IPS-20b (cell line): ENCODE measurements around the gene KCNK2.

Source experiments
- H3K27ac ChIP-seq: one replicate; pipeline ENCODE4 v1.5.1; 2013; ENCODE audit warnings: low read length
- H3K27me3 ChIP-seq: 2 replicates; pipeline ENCODE4 v1.6.1; 2013; ENCODE audit warnings: mild to moderate bottlenecking, low read length, inconsistent platforms; ENCODE audit not compliant: insufficient read depth
- H3K36me3 ChIP-seq: 2 replicates; pipeline ENCODE4 v1.6.1; 2013; ENCODE audit warnings: low read depth, mild to moderate bottlenecking, inconsistent platforms, low read length, moderate library complexity; ENCODE audit not compliant: insufficient read depth
- H3K4me1 ChIP-seq: 2 replicates; pipeline ENCODE4 v1.6.1; 2013; ENCODE audit warnings: mild to moderate bottlenecking, control low read depth, inconsistent platforms, low read length, moderate library complexity; ENCODE audit not compliant: insufficient read depth
- H3K4me3 ChIP-seq: 2 replicates; pipeline ENCODE4 v1.5.1; 2013; ENCODE audit warnings: mild to moderate bottlenecking, low read length, inconsistent platforms
- H3K9ac ChIP-seq: 2 replicates; pipeline ENCODE4 v1.6.1; 2013; ENCODE audit warnings: low read depth, mild to moderate bottlenecking, inconsistent platforms, low read length, moderate library complexity
- H3K9me3 ChIP-seq: 2 replicates; pipeline ENCODE4 v1.6.1; 2013; ENCODE audit warnings: mild to moderate bottlenecking, low read depth, low read length, inconsistent platforms; ENCODE audit not compliant: insufficient read depth

The KCNK2 gene

DNA sequence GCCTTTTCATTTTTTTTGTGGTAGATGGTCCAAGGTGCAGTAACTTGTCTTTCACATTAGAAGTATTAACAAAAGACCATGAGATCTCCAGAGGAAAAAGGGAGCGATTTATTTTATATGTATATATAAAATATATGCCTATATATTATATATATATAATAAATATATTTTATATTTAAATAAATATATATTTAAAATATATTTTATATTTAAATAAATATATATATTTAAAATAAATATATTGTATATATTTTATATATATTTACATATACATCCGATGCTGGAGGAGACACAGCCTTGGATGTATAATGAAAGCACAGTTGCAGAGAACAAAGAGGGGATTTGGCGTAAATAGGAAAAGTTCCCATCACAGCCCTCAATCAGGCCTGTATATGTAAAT is 182.1 kb downstream of the KCNK2 start:
- Histone ChIP-seq H3K9me3 (no peaks in the 10 kb centered on the region), H3K4me3 (no peak overlapping the region), H3K9ac (no peak overlapping the region), H3K36me3 (no peaks in the 10 kb centered on the region), H3K4me1 (no peaks in the 10 kb centered on the region), H3K27me3 (no peaks in the 10 kb centered on the region), H3K27ac (no peak overlapping the region)

DNA sequence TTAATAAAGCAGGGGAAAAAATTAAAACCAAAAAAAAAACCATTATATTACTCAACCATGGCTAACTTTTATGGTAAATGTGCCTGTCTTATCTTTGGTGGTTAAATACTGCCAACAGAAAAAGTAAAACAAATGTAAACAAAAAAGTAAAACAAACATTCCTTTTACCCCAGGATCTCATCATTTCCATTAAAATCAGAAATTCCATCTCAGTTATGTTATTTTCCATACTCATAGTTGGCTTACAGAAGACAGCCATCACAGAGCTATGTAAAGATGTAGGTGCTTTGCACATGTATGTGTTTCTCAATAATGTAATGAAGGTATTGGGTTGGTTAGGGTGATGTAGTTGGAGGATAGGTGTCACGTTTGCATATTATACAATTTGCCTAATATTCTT is 185.0 kb downstream of the KCNK2 start:
- Histone ChIP-seq H3K4me3 (no peak overlapping the region), H3K27ac (no peak overlapping the region), H3K4me1 (no peaks in the 10 kb centered on the region), H3K36me3 (no peaks in the 10 kb centered on the region), H3K9ac (no peak overlapping the region), H3K9me3 (no peaks in the 10 kb centered on the region), H3K27me3 (no peaks in the 10 kb centered on the region)

DNA sequence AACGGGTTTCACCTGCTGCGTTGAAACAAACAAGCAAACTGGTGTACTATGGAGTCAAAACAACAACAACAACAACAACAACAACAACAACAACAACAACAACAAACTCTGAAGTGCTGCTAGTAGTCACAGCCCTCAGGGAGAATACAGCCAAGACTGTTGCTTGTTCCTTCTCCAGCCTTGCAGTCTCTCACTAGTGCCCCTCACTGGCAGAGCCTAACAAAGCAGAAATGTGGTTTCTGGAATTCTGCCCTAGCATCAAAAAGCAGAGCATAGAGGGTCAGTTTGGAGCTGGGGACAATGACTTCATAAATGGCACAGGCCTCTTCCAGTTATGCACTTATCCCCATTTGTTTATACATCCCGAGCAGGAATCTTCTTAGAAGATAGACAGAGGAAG is 187.4 kb downstream of the KCNK2 start:
- Histone ChIP-seq H3K27ac (no peak overlapping the region), H3K4me1 (peaks cover 5% of the 10 kb centered on the region; the same call in 1 of the 2 replicates), H3K9me3 (no peaks in the 10 kb centered on the region), H3K27me3 (no peaks in the 10 kb centered on the region), H3K4me3 (no peak overlapping the region), H3K36me3 (no peaks in the 10 kb centered on the region), H3K9ac (no peak overlapping the region)

DNA sequence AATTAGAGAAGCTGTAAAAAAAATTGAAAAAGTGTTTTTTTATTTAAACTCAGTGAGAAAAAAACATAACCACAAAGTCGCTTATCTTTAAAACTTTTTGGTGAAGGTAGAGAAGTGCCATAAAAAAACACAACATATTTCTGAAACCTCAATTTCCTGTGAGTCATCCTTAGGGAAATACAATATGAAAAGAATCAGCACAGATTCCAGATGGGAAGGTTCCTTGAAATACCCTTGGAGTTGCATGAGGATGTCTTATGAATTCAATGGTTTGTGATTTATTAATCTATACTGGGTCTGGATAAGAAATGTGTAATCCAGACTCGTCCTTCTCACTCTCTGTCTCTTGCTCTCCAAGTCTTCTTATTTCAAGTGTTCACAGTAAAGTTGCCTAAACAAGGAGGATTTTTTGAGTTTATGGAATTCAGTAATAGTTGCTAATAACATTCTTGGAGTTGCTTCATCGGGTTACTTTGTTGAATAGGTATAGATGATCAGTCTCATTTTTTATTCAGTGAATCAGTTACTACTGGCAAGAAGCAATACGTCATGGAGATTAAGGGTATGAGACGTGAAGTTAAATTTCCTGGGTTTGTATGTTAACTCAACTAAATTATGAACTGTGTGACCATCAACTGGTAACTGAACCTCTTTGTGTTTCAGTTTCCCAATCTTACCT is 191.4 kb downstream of the KCNK2 start:
- Histone ChIP-seq H3K27ac (no peak overlapping the region), H3K9ac (no peak overlapping the region), H3K9me3 (no peaks in the 10 kb centered on the region), H3K4me3 (no peak overlapping the region), H3K4me1 (peaks cover 8% of the 10 kb centered on the region; the same call in 1 of the 2 replicates), H3K36me3 (no peaks in the 10 kb centered on the region), H3K27me3 (no peaks in the 10 kb centered on the region)

DNA sequence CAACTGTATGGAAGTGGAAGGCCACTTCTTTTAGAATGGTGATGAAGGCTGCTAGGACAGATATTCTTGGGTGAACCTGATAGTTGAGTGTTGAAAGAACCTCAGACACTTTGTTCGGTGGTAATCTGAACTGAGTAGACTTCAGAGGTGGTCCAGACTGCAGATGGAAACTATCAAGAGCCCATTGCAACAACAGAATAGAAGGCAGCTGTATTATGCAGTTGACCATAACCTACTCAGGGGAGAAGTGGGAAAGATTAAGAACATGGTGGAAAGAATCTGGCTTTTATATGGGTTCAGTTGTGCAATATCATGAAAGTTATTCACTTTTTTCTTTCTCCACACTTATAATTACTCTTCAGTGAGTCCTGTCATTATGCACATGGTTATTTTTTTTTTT is 194.0 kb downstream of the KCNK2 start:
- Histone ChIP-seq H3K27ac (no peak overlapping the region), H3K4me1 (peaks cover 8% of the 10 kb centered on the region; the same call in 1 of the 2 replicates), H3K4me3 (no peak overlapping the region), H3K9me3 (no peaks in the 10 kb centered on the region), H3K36me3 (no peaks in the 10 kb centered on the region), H3K27me3 (no peaks in the 10 kb centered on the region), H3K9ac (no peak overlapping the region)

DNA sequence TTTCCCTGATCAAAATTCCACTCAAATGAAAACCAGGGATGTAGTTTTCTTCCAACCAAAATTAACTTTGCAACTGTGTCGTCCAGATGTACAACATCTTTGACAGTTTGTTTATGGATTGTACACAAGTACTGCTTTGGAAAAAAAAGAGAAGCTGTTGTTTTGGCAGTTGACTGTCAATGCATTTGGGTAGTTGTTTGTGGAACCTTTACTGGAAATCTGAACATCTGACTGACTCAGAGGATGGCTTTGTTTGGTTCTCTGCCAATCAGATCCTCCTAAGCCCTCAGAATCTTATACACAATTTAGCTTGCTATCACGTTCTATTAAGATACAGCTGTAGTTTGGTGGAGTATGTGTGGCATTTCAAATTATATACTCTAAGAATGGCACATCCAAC is 195.0 kb downstream of the KCNK2 start:
- Histone ChIP-seq H3K27ac (no peak overlapping the region), H3K4me3 (no peak overlapping the region), H3K9me3 (no peaks in the 10 kb centered on the region), H3K4me1 (peaks cover 8% of the 10 kb centered on the region; the same call in 1 of the 2 replicates), H3K27me3 (no peaks in the 10 kb centered on the region), H3K36me3 (no peaks in the 10 kb centered on the region), H3K9ac (no peak overlapping the region)

DNA sequence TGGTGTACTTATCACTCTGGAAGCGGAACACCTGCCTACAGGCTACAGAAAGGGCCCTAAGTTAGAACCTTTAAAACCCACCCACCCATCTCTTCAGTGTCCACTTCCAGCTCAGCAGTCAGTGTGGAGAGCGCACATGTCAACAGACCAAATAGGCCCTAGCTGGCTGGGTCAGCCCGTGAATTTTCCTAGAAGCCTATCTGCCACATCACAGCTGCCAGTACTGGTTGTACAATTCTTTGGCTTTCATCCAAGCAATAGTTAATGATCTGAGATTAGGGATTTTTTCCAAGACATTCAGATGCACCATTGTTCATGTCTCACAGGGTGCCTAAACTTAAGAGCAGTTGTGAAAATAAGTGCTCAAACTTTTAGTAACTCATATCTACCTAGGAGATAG is 197.1 kb downstream of the KCNK2 start:
- Histone ChIP-seq H3K27me3 (no peaks in the 10 kb centered on the region), H3K4me3 (no peak overlapping the region), H3K4me1 (peaks cover 5% of the 10 kb centered on the region; the same call in 1 of the 2 replicates), H3K9ac (no peak overlapping the region), H3K27ac (no peak overlapping the region), H3K36me3 (no peaks in the 10 kb centered on the region), H3K9me3 (no peaks in the 10 kb centered on the region)

DNA sequence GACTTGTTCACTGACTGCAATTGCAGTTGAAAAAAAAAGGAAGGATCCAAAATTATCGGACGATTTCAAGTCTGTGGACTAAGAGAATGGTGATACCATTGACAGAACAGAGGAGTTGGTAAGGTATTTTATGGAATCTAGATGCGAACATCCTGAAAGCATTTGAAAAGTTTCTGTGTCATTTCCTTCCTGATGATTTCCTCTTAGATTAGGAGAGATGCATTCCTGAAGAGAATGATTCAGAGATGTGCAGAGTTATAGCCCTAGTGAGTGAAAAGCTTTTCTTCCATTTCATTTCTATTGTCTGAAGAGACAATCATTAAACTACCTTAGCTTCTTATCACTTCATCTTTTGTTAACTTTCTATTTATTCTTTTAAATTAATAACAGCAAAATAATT is 200.0 kb downstream of the KCNK2 start:
- Histone ChIP-seq H3K4me3 (no peak overlapping the region), H3K36me3 (no peaks in the 10 kb centered on the region), H3K4me1 (no peaks in the 10 kb centered on the region), H3K9ac (no peak overlapping the region), H3K27me3 (no peaks in the 10 kb centered on the region), H3K9me3 (no peaks in the 10 kb centered on the region), H3K27ac (no peak overlapping the region)

DNA sequence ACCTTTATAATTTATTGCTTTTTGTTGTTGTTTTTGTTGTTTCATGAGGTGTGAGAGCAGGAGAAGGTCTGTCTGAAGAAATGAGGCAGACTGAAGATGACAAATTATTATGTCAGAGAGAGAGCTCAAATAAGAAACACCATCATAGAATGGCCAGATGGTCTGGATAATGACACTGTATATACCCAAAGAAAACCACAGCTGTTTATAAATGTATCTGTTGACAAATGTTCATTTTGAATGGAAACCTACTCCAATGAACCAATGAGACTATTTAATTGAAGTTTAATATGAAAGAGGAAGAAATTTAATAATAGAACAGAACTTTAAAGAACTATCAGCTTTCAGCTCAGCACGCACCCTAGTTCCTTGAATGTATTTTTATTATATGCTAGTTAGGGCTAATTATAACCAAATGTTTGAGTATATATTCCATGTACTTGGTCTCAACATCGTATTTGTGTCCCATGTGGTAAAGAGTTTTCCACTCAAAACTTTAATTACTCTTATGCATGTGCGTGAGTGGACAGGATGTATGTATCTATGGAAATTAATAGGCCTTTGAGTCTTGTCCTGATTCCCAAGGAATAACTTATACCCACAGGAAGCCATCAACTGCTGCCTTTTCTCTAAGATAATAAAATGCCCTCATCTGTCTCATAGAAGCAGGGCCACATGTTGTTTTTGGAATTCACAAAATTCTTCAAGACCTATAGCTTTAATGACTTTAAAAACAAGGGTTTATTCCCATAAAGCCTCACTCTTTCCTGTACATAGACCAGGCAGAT is 202.7 kb downstream of the KCNK2 start:
- H3K27ac ChIP-seq, result no peak overlapping the region
- H3K27me3 ChIP-seq, result no peaks in the 10 kb centered on the region
- H3K9ac ChIP-seq, result no peak overlapping the region
- H3K4me1 ChIP-seq, result no peaks in the 10 kb centered on the region
- H3K36me3 ChIP-seq, result no peaks in the 10 kb centered on the region
- H3K4me3 ChIP-seq, result no peak overlapping the region
- H3K9me3 ChIP-seq, result no peaks in the 10 kb centered on the region
